ENCODE measurements around the gene LRRN2. TPM values are rescaled to one million over a fixed set of nuclear protein-coding genes. Genes with fewer than 3 reads are reported as not detected.
"Not testable (repeated sequence)": the region's sequence is repeated elsewhere in the genome, so short reads cannot be mapped to it uniquely, and the experiment has no call there.

Gene LRRN2
- total and polyA plus RNA-seq, 2 donors (not counting 3 experiments of a cell fraction or from before 2014, with no cell fraction given): not detected

DNA sequence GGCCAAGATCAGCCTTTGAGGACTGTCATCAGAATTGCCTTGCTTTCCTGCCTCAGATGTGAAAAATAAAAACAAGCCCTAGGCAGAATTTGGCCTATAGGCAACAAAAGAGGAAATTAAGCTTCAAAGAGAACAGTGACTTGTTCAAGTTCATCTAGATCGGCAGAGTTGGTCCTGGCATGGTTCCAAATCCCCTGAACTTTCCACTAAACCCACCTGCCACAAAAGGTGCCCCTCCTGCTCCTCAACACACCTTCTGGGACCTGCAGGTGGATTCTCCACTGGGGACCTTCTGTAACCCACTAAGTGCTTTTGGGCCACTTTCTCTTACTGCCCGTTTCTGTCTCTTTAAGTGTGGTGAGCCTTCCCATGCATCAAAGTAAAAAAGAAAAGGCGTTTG, 42.5 kb upstream of the LRRN2 start:
- ChIA-PET POLR2A (no interaction called here), CTCF (no interaction called here)
- Histone ChIP-seq H3K4me1 (ENCODE audit: control insufficient read depth, extremely low read depth, insufficient read depth, low read length) (no peaks in the 10 kb centered on the region), H3K9ac (replicated peaks; ENCODE audit: extremely low read depth, insufficient read depth, low read length) (no peak overlapping the region), H3K4me2 (ENCODE audit: insufficient read depth, low read length) (no peak overlapping the region), H3K27ac (ENCODE audit: insufficient read depth, low read depth, low read length) (no peak overlapping the region), H4K20me1 (replicated peaks; ENCODE audit: control insufficient read depth, extremely low read depth, insufficient read depth, low read length) (no peaks in the 10 kb centered on the region), H3K4me3 (replicated peaks in 1 of 3; ENCODE audit: insufficient read depth in 1 of 3, low read depth in 1 of 3, low read length in 3 of 3) (no peak overlapping the region), H3K36me3 (ENCODE audit: control insufficient read depth in 2 of 2, extremely low read depth in 1 of 2, insufficient read depth in 2 of 2, low read length in 2 of 2) (no peaks in the 10 kb centered on the region), H3K9me1 (replicated peaks; ENCODE audit: control insufficient read depth, extremely low read depth, insufficient read depth, low read length) (no peaks in the 10 kb centered on the region), H3K79me2 (ENCODE audit: control insufficient read depth, insufficient read depth, low read length) (no peaks in the 10 kb centered on the region), H2AFZ (ENCODE audit: low read depth, low read length) (no peak overlapping the region), H3K9me3 (replicated peaks; ENCODE audit: control insufficient read depth, insufficient read depth, low read length) (no peaks in the 10 kb centered on the region), H3K27me3 (ENCODE audit: control insufficient read depth in 2 of 2, insufficient read depth in 2 of 2, low read length in 2 of 2) (peaks cover 11 to 14% of the 10 kb centered on the region in 2 experiments)
- DNase-seq (ENCODE audit: low read depth, low spot score) (no peak), FAIRE-seq (no peak)
- TF ChIP-seq MYC (IDR thresholded peaks at IDR 0.05; ENCODE audit: low read depth, low read length): no peak
- dilution Hi-C loops (cut with MboI; ENCODE audit: extremely low pct_ligation_motif_present, low sequenced_read_pairs) (no loop called here), intact Hi-C loops (cut with micrococcal nuclease) (no loop called here)
- BruUV-seq (replicated peaks): no TSS peak

DNA sequence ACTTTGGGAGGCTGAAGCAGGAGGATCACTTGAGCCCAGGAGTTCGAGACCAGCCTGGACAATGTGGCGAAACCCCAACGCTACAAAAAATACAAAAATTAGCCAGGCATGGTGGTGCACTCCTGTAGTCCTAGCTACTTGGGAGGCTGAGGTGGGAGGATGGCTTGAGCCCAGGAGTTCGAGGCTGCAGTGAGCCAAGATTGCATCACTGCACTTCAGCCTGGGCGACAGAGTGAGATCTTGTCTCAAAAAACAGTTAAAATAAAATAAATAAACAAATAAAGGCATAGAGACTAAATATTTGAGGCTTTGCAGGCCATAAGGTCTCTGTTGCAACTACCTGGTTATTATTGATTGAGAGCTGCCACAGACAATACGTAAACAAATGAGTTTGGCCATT, 41.9 kb upstream of the LRRN2 start:
- H3K27ac ChIP-seq (ENCODE audit: insufficient read depth, low read depth, low read length); H3K9me1 ChIP-seq (replicated peaks; ENCODE audit: control insufficient read depth, extremely low read depth, insufficient read depth, low read length); FAIRE-seq; H2AFZ ChIP-seq (ENCODE audit: low read depth, low read length); POLR2A ChIA-PET; intact Hi-C loops (cut with micrococcal nuclease); H3K4me2 ChIP-seq (ENCODE audit: insufficient read depth, low read length); BruUV-seq (replicated peaks); H4K20me1 ChIP-seq (replicated peaks; ENCODE audit: control insufficient read depth, extremely low read depth, insufficient read depth, low read length); H3K9ac ChIP-seq (replicated peaks; ENCODE audit: extremely low read depth, insufficient read depth, low read length); dilution Hi-C loops (cut with MboI; ENCODE audit: extremely low pct_ligation_motif_present, low sequenced_read_pairs); DNase-seq (ENCODE audit: low read depth, low spot score); H3K4me3 ChIP-seq (replicated peaks in 1 of 3; ENCODE audit: insufficient read depth in 1 of 3, low read depth in 1 of 3, low read length in 3 of 3); H3K36me3 ChIP-seq (ENCODE audit: control insufficient read depth in 2 of 2, extremely low read depth in 1 of 2, insufficient read depth in 2 of 2, low read length in 2 of 2); H3K4me1 ChIP-seq (ENCODE audit: control insufficient read depth, extremely low read depth, insufficient read depth, low read length); CTCF ChIA-PET; H3K79me2 ChIP-seq (ENCODE audit: control insufficient read depth, insufficient read depth, low read length); H3K9me3 ChIP-seq (replicated peaks; ENCODE audit: control insufficient read depth, insufficient read depth, low read length): not testable (repeated sequence)
- peaks cover 11 to 14% of the 10 kb centered on the region in 2 experiments for H3K27me3 ChIP-seq (ENCODE audit: control insufficient read depth in 2 of 2, insufficient read depth in 2 of 2, low read length in 2 of 2)

DNA sequence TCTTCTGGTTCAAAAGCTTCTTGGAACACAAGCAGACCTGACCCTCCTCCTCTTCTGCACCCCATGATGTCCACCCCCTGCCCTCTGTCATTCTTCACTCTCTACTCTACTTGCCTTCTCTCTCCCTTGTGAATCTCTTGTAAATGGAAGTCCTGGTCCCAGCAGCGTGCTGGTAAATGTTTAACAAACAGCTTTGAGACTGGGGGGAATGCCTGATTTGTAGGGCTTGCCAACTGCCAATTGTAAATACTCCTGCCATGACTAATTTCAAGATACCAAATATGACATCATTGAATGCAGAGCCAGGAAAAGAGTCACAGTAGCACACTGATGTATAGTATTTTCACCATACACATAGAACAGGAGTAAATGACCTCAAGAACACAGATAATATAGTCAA, 40.9 kb upstream of the LRRN2 start:
- no peaks in the 10 kb centered on the region for H3K9me3 ChIP-seq (replicated peaks; ENCODE audit: control insufficient read depth, insufficient read depth, low read length)
- intact Hi-C loops (cut with micrococcal nuclease) (no loop called here), dilution Hi-C loops (cut with MboI; ENCODE audit: extremely low pct_ligation_motif_present, low sequenced_read_pairs) (no loop called here)
- FAIRE-seq (no peak), DNase-seq (ENCODE audit: low read depth, low spot score) (peak; percentile 3)
- CTCF ChIA-PET: no interaction called here
- no TSS peak for BruUV-seq (replicated peaks)
- no peaks in the 10 kb centered on the region for H3K79me2 ChIP-seq (ENCODE audit: control insufficient read depth, insufficient read depth, low read length)
- no peak for TF ChIP-seq POLR2AphosphoS5 (IDR thresholded peaks at IDR 0.05; ENCODE audit: insufficient read depth, low read depth, low read length)
- peak; percentile 16 for TF ChIP-seq JUN (IDR thresholded peaks at IDR 0.05; ENCODE audit: borderline replicate concordance, insufficient read depth, insufficient read length, low read depth)
- H3K27ac ChIP-seq (ENCODE audit: insufficient read depth, low read depth, low read length): no peak overlapping the region
- H3K36me3 ChIP-seq (ENCODE audit: control insufficient read depth in 2 of 2, extremely low read depth in 1 of 2, insufficient read depth in 2 of 2, low read length in 2 of 2): no peaks in the 10 kb centered on the region
- no peak overlapping the region for H3K9ac ChIP-seq (replicated peaks; ENCODE audit: extremely low read depth, insufficient read depth, low read length)
- H3K4me2 ChIP-seq (ENCODE audit: insufficient read depth, low read length): no peak overlapping the region
- no peak overlapping the region for H2AFZ ChIP-seq (ENCODE audit: low read depth, low read length)
- H4K20me1 ChIP-seq (replicated peaks; ENCODE audit: control insufficient read depth, extremely low read depth, insufficient read depth, low read length): no peaks in the 10 kb centered on the region
- no peaks in the 10 kb centered on the region for H3K9me1 ChIP-seq (replicated peaks; ENCODE audit: control insufficient read depth, extremely low read depth, insufficient read depth, low read length)
- POLR2A ChIA-PET: no interaction called here
- H3K27me3 ChIP-seq (ENCODE audit: control insufficient read depth in 2 of 2, insufficient read depth in 2 of 2, low read length in 2 of 2): peaks cover 7 to 10% of the 10 kb centered on the region in 2 experiments
- H3K4me1 ChIP-seq (ENCODE audit: control insufficient read depth, extremely low read depth, insufficient read depth, low read length): no peaks in the 10 kb centered on the region
- no peak overlapping the region for H3K4me3 ChIP-seq (replicated peaks in 1 of 3; ENCODE audit: insufficient read depth in 1 of 3, low read depth in 1 of 3, low read length in 3 of 3)
